Cardiac fibroblast (primary cell): ENCODE measurements around the gene SLC12A7.
A peak's percentile ranks its signal among the peaks of the same experiment; 100 is the strongest.
"Not testable (repeated sequence)": the region's sequence is repeated elsewhere in the genome, so short reads cannot be mapped to it uniquely, and the experiment has no call there.

Experiments
- DNase-seq, 2 donors: peaks; one replicate each; pipeline versions ENCODE4 v3.0.0 to v3.0.0-alpha.2; 2010; ENCODE audit warnings: low read depth in 2 of 2
- H3K4me3 ChIP-seq, 2 donors: replicated peaks in 1 of 2; 1 replicate in 1 of 2; 2 replicates in 1 of 2; pipeline ENCODE4 v1.5.1; 2011; ENCODE audit warnings: low read depth in 2 of 2, low read length in 2 of 2, mild to moderate bottlenecking in 2 of 2, moderate library complexity in 1 of 2
- CTCF ChIP-seq: IDR thresholded peaks from one replicate; pipeline ENCODE4 v1.5.1; 2011; ENCODE audit warnings: low read depth, mild to moderate bottlenecking, low read length, inconsistent platforms

Gene SLC12A7

GRCh38 chr5:1131191-1131621 is 19.3 kb upstream of the SLC12A7 start:
- no peak for DNase-seq
- no peak for TF ChIP-seq CTCF
- no peak overlapping the region for H3K4me3 ChIP-seq

GRCh38 chr5:1130218-1130946 is 18.5 kb upstream of the SLC12A7 start:
- no peak for DNase-seq
- TF ChIP-seq CTCF = no peak

GRCh38 chr5:1129711-1130055 is 17.8 kb upstream of the SLC12A7 start:
- DNase-seq = no peak
- no peak for TF ChIP-seq CTCF
- no peak overlapping the region for H3K4me3 ChIP-seq

More at GRCh38 chr5:1130218-1130946, 18.5 kb upstream of the SLC12A7 start:
- no peak overlapping the region for H3K4me3 ChIP-seq

- no peak for TF ChIP-seq CTCF
Measured at GRCh38 chr5:1128977-1129710, 17.3 kb upstream of the SLC12A7 start.

GRCh38 chr5:1127959-1128785 is 16.3 kb upstream of the SLC12A7 start:
- TF ChIP-seq CTCF = no peak
- peak; percentile 16 to 33 for DNase-seq
- no peak overlapping the region for H3K4me3 ChIP-seq

More at GRCh38 chr5:1128977-1129710, 17.3 kb upstream of the SLC12A7 start:
- H3K4me3 ChIP-seq = no peak overlapping the region
- no peak for DNase-seq

GRCh38 chr5:1125695-1126094 is 13.8 kb upstream of the SLC12A7 start:
- not testable (repeated sequence) for DNase-seq, H3K4me3 ChIP-seq

GRCh38 chr5:1125030-1125357 is 13.1 kb upstream of the SLC12A7 start:
- H3K4me3 ChIP-seq = no peak overlapping the region
- TF ChIP-seq CTCF = no peak
- DNase-seq = peak; percentile 52 to 85
